GM12872 (cell line): ENCODE data around the gene PTGER2.

ENCODE experiments used
- CTCF ChIP-seq: IDR thresholded peaks from 3 replicates; pipeline ENCODE4 v1.5.1; 2011; ENCODE audit warnings: low read depth, mild to moderate bottlenecking, low read length, moderate library complexity; ENCODE audit not compliant: insufficient read depth

PTGER2 gene

GRCh38 chr14:52363041-52363704 lies 49.1 kb downstream of the PTGER2 start:
- TF ChIP-seq CTCF = no peak

GRCh38 chr14:52363961-52364360 lies 49.8 kb downstream of the PTGER2 start:
- TF ChIP-seq CTCF = no peak

GRCh38 chr14:52365071-52365470 lies 51.0 kb downstream of the PTGER2 start:
- no peak for TF ChIP-seq CTCF

GRCh38 chr14:52366796-52367315 lies 52.7 kb downstream of the PTGER2 start:
- TF ChIP-seq CTCF = no peak

GRCh38 chr14:52369305-52369801 lies 55.2 kb downstream of the PTGER2 start:
- no peak for TF ChIP-seq CTCF

- no peak for TF ChIP-seq CTCF
Observed at GRCh38 chr14:52370406-52370935, 56.4 kb downstream of the PTGER2 start.

GRCh38 chr14:52377940-52378339 lies 63.8 kb downstream of the PTGER2 start:
- TF ChIP-seq CTCF = peak; percentile 3; the same call in 1 of the 3 replicates
